Lower leg skin (tissue), 4 donors: Measurements from ENCODE around the gene ASAP2. TPM values are rescaled to one million over a fixed set of nuclear protein-coding genes. Genes with fewer than 3 reads are reported as not detected.
A peak's percentile ranks its signal among the peaks of the same experiment; 100 is the strongest.

Source experiments
- DNase-seq, 2 donors: peaks; one replicate each; pipeline ENCODE4 v3.0.0-alpha.2; 2019; ENCODE audit warnings: low spot score in 2 of 2
- H3K4me3 ChIP-seq: fragments of 200-600 bp; sonication (generic); 2 replicates; pipeline ENCODE4 v1.5.1; 2017; ENCODE audit warnings: mild to moderate bottlenecking, low read depth; ENCODE audit not compliant: poor library complexity, severe bottlenecking
- CTCF ChIP-seq, 3 donors: fragments of 450-650 bp; IDR thresholded peaks; one replicate each; pipeline ENCODE4 v1.5.1; 2016; ENCODE audit warnings: antibody characterized with exemption in 3 of 3, mild to moderate bottlenecking in 3 of 3, moderate library complexity in 2 of 3
- POLR2A ChIP-seq, 2 donors: fragments of 450-650 bp; IDR thresholded peaks; one replicate each; pipeline ENCODE4 v1.6.1; 2016 to 2017; ENCODE audit warnings: antibody characterized with exemption in 2 of 2, mild to moderate bottlenecking in 1 of 2, moderate library complexity in 1 of 2
- WGBS, 2 donors: methylation state at CpG; one replicate each; pipeline ENCODE4 v1.1.5; 2018; 5-methylcytosine and 5-hydroxymethylcytosine counted together
- intact Hi-C: fragments of 100-400 bp; cut with DNase I; formaldehyde crosslinking; loops from one replicate; pipeline ENCODE4 v1.15.0; 2023; ENCODE audit warnings: low total_unique reads
- total RNA-seq, 4 donors: library from RNA; depleted of rRNA; stranded (reverse); fragments of >200 nt; gene quantifications; one replicate each; pipeline ENCODE4 v1.1.0, GENCODE V29; 2016

Gene ASAP2
- total RNA-seq, 4 donors from 2014 or later: 30.4 to 40.7 (median 33.1) TPM

DNA sequence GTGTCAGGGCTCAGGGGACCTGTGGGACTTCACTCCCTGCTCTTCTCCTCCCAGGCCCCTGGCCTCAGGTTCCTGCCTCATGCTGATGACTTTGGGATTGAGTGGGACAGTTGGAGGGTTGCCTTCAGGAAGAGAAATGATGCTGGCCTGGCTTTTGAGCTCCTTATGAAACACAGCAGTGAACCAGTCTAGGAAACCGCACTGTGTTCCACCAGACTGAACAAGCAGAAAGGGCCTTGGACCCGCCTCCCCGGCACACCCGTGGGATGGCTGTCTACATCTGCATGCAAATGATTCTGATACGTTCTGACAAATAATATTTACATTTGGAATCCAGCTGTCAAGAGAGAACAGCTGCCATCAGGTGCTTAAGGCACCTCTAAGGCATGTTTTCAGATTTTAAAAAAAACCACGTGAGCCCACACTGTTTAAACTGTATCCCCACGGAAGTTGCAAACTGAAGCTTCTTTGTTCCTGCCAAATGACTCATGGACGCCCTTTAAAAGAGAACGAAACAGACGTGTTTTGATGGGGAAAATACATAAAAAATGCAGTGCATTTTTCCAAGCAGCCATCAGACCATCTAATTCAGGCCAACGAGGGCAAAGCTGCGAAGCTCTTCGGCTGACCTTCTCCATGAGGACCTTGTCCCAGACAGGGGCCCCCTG, 27.6 kb upstream of the ASAP2 start:
- DNase-seq: peak; percentile 83 to 91
- 16 to 25% methylated on average over 13 of the region's 13 CpGs for WGBS, 2 donors
- H3K4me3 ChIP-seq: no peak overlapping the region
- TF ChIP-seq POLR2A (IDR thresholded peaks at IDR 0.05) (no peak), CTCF (IDR thresholded peaks at IDR 0.05) (no peak)
- intact Hi-C loops: no loop called here

- peak in 1 of 2 donors; percentile 76 for DNase-seq
- TF ChIP-seq CTCF (IDR thresholded peaks at IDR 0.05): no peak
- TF ChIP-seq POLR2A (IDR thresholded peaks at IDR 0.05): no peak
- H3K4me3 ChIP-seq: no peak overlapping the region
- intact Hi-C loops: no loop called here
- WGBS, 2 donors: 29 to 32% methylated on average over 9 of the region's 9 CpGs
Observed at GRCh38 chr2:9179572-9180201, 26.9 kb upstream of the ASAP2 start.

DNA sequence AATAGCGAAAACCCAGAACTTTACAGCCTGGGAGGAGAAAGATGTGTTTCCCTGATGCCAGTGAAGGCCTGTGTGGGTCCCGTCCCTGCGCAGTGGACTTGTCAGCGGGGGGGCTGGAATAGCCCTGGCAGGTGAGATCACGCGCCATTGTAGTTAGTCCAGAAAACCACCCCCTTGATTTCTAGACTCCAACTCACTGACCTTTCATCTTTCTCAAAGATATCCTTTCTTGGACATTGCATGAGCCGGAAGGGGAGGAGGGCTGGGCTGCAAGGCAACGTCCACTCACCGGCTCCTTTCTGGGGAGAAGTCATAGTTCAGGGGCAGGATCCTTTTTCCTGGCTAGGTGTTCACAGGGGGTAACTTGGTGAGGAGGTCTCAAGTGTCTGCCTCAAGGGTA, 22.3 kb upstream of the ASAP2 start:
- WGBS, 2 donors: 93 to 97% methylated on average over 9 of the region's 9 CpGs
- TF ChIP-seq POLR2A (IDR thresholded peaks at IDR 0.05) (no peak), CTCF (IDR thresholded peaks at IDR 0.05) (no peak)
- intact Hi-C loops: no loop called here
- peak in 1 of 2 donors; percentile 26 for DNase-seq
- H3K4me3 ChIP-seq: no peak overlapping the region

GRCh38 chr2:9187620-9188214, 18.9 kb upstream of the ASAP2 start:
- DNase-seq: no peak
- intact Hi-C loops: no loop called here
- no peak overlapping the region for H3K4me3 ChIP-seq
- TF ChIP-seq CTCF (IDR thresholded peaks at IDR 0.05) (no peak), POLR2A (IDR thresholded peaks at IDR 0.05) (no peak)
- WGBS, 2 donors: 38 to 39% methylated on average over 2 of the region's 2 CpGs

- 70 to 94% methylated on average over 5 to 6 of the region's 6 CpGs for WGBS, 2 donors
- no peak overlapping the region for H3K4me3 ChIP-seq
- DNase-seq: peak in 1 of 2 donors; percentile 67
- intact Hi-C loops: no loop called here
- TF ChIP-seq POLR2A (IDR thresholded peaks at IDR 0.05) (no peak), CTCF (IDR thresholded peaks at IDR 0.05) (no peak)
Observed at GRCh38 chr2:9188823-9189222, 17.8 kb upstream of the ASAP2 start.
